ENCODE measurements around the gene TRIM38. TPM values are rescaled to one million over a fixed set of nuclear protein-coding genes. Genes with fewer than 3 reads are reported as not detected.
"Not testable (repeated sequence)": the region's sequence is repeated elsewhere in the genome, so short reads cannot be mapped to it uniquely, and the experiment has no call there.

The TRIM38 gene
- total RNA-seq, 1 experiment from 2014 or later: 7.2 TPM

DNA sequence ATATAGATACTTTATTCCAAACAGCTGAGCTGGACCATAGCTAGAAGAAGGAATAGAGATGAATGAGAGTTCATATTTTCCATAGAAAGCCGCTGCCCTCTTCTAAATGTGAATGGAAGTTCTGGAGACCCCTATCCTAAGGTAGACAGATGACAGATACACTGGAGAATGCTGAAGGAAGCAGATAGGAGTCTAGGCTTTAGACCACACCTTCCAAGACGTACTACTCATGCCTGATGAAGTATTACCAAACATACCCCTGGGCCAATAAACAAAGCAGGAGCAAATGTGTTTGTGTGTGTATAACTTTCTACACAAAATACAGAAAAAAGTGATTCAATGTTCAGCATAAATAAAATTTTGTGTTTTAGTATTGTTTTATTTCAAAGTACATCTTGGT lies 23.0 kb upstream of the TRIM38 start:
- DNase-seq (ENCODE audit: extremely low read depth, low read depth): no peak

- peak; percentile 45 for DNase-seq (ENCODE audit: extremely low read depth, low read depth)
These were observed 19.9 kb upstream of the TRIM38 start for GRCh38 chr6:25942561-25943147.

DNA sequence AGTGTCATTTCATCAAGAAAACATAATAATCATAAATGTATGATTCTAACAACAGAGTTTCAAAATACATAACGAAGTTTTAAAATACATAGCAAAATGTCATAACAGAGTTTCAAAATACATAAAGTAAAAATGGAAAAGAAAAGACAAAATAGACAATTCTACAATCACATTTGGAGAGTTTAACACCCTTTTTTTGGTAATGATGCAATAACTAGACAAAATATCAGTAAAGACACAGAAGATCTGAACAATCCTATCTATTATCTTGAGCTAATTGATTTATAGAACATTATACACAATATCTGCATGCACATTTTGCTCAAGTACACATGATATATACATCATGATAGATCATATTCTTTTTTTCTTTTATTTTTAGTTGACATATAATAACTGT lies 18.7 kb upstream of the TRIM38 start:
- DNase-seq (ENCODE audit: extremely low read depth, low read depth): no peak

DNA sequence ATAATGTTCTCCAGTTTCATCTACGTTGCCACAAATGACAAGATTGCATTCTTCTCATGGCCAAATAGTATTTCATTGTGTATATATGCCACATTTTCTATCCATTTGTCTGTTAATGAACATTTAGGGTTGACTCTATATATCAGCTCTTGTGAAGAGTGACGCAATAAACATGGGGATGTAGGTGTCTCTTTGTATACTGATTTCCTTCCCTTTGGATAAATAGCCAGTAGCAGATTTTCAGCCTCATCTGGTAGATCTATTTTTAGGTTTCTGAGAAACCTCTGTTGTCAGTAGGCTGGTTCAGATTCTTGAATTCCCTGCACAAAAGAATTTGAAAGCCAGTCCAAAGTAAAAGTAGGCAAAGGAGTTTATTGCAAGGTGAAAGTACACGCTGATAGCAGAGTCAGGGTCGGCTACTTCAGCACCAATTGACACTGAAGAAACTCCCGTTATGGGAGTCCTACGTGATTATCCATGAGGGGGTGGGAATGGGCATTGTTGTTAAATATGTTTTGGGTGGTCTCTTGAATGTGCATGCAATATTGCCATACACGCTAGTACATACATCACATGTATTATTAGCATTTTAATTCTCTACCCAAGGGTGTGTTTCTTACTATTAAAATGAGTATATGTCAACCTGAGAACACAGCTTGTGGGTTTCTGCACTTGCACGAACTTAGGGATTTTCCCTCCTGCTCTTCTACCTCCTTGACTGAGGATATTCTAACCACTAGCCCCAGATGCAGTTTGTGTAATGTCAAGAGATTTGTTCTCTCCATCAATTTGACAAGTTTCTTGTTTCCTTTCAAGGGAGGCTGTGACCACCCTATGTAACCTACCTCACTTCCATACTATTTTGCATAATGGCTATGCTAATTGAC lies 17.7 kb upstream of the TRIM38 start:
- DNase-seq (ENCODE audit: extremely low read depth, low read depth): no peak

DNA sequence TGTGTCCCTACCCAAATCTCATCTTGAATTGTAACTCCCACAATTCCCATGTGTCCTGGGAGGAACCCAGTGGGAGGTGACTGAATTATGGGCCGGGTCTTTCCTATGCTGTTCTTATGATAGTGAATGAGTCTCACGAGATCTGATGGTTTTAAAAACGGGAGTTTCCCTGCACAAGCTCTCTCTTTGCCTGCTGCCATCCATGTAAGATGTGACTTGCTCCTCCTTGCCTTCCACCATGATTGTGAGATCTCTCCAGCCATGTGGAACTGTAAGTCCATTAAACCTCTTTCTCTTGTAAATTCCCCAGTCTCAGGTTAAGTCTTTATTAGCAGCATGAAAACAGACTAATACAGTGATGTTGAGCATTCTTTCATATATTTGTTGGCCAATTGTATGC lies 16.9 kb upstream of the TRIM38 start:
- not testable (repeated sequence) for DNase-seq (ENCODE audit: extremely low read depth, low read depth)

GRCh38 chr6:25946631-25947030 lies 16.0 kb upstream of the TRIM38 start:
- no peak for DNase-seq (ENCODE audit: extremely low read depth, low read depth)

DNA sequence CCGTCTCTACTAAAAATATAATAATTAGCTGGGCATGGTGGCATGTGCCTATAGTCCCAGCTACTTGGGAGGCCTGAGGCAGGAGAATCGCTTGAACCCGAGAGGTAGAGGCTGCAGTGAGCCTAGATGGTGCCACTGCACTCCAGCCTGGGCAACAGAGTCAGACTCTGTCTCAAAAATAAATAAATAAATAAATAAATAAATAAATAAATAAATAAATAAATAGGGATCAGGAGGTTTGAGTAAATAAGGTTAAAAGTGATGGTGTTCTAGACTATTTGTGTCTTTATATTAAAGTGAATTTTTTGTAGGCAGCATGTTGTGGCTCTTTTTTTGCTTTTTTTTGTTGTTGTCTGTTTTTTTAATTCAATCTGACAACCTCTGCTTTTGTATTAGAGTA lies 15.1 kb upstream of the TRIM38 start:
- DNase-seq (ENCODE audit: extremely low read depth, low read depth): not testable (repeated sequence)

DNA sequence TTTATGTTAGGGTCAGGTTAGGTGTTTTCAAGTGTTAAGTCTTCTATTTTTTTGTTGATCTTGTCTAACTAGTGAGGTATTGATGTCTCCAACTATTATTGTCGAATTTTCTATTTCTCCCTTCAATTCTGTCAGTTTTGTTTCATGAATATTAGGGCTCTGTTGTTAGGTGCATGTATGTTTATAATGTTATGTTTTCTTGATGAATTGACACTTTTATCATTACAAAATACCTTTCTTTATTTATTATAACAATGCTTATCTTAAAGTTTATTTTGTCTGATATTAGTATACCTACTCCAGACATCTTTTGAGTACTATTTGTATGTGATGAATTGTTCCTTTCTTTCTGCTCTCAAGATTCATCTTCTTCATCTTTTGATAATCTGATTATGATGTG lies 12.9 kb upstream of the TRIM38 start:
- DNase-seq (ENCODE audit: extremely low read depth, low read depth): no peak

- DNase-seq (ENCODE audit: extremely low read depth, low read depth): no peak
These were observed 12.3 kb upstream of the TRIM38 start for GRCh38 chr6:25950297-25950696.

DNA sequence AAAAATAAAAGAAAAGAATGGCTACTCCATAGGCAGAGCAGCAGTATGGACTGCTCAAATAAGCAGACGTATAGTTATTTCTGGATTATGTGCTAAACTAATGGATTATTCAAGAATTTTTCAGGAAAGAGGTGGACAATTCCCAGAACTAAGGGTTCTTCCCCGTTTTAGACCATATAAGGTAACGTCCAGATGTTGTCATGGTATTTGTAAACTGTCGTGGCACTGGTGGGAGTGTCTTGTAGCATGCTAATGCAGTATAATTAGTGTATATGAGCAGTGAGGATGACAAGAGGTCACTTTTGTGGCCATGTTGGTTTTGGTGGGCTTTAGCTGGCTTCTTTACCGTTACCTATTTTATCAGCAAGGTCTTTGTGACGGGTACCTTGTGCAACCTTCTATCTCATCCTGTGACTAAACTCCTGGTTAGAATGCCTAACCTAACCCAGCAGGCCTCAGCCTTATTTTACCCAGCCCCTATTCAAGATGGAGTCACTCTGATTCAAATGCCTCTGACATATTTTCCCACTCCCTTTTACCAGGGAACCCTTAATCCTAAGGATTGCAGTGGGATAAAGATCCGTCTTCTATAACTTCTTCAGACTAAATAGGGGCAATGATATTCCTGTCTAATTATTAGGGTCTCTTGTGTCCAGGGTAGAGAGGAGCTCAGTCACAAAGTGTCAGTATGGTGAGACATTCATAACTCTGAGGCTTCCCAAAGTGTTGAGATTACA lies 11.1 kb upstream of the TRIM38 start:
- DNase-seq (ENCODE audit: extremely low read depth, low read depth): no peak

- no peak for DNase-seq (ENCODE audit: extremely low read depth, low read depth)
These were observed 10.1 kb upstream of the TRIM38 start for GRCh38 chr6:25952535-25952934.

DNA sequence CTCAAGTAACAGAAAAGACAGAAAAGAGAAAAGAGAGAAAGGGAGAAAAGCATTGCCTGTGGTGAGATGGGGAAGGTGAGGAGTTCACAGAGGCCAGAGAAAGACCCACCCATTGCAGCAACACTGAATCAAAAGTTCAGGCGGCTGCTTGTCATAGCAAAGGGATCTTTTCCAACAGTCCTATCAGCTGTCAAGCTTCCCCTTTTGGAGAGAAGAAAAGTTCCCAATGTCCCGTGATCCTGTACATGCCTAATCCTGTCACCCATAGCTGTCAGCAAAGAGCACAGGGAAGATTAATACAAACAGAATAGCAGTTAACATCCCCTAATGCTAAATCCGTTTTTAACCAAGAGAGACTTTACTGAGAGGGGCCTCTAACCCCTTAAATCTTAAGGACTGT lies 8.9 kb upstream of the TRIM38 start:
- DNase-seq (ENCODE audit: extremely low read depth, low read depth): no peak

- DNase-seq (ENCODE audit: extremely low read depth, low read depth): no peak
These were observed 7.8 kb upstream of the TRIM38 start for GRCh38 chr6:25954756-25955155.

GRCh38 chr6:25956226-25956625 lies 6.4 kb upstream of the TRIM38 start:
- DNase-seq (ENCODE audit: extremely low read depth, low read depth): no peak

GRCh38 chr6:25958700-25959162 lies 3.9 kb upstream of the TRIM38 start:
- no peak for DNase-seq (ENCODE audit: extremely low read depth, low read depth)

- no peak for DNase-seq (ENCODE audit: extremely low read depth, low read depth)
These were observed 2.6 kb upstream of the TRIM38 start for GRCh38 chr6:25959890-25960536.

DNA sequence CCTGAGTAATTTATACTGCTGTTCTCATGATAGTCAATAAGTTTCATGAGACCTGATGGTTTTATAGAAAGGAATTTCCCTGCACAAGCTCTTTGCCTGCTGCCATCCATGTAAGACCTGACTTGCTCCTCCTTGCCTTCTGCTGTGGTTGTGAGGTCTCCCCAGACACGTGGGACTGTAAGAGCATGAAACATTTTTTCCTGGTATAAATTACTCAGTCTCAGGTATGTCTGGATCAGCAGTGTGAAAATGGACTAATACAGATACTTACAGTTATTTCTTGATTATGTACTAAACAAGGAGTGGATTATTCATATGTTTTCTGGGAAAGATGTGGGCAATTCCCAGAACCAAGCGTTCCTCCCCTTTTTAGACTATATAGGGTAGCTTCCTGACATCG lies 1.9 kb upstream of the TRIM38 start:
- no peak for DNase-seq (ENCODE audit: extremely low read depth, low read depth)

DNA sequence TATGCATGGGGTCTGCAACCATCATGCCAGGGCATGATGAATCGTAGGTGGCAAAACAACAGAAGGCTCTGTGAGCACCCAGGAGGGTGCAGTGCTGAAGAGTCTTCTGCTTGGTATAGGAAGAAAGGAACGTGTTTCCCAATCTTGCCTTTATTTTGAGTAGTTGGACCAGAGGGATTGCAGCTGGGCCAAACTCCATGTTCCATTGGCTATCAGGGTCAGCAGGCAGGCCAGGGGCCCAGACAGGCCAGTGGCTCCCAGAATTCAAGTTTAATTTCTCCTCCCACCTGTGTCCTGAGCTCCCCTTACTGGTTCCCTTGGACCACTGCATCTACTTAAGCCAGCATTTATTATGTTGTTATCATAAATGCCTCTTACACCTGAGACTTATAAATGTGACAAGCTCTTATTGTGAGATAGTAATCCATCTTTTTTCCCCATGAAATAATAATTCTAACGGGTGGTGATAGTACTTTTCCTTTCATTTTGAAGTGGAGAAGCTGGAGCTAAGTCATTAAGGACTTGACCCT lies 918 bp upstream of the TRIM38 start:
- no peak for DNase-seq (ENCODE audit: extremely low read depth, low read depth)

- DNase-seq (ENCODE audit: extremely low read depth, low read depth): no peak
These were observed 973 bp downstream of the TRIM38 start for GRCh38 chr6:25963426-25964123.

GRCh38 chr6:25965058-25965457 lies 2.5 kb downstream of the TRIM38 start:
- no peak for DNase-seq (ENCODE audit: extremely low read depth, low read depth)

Data from NCI-H460 (cell line).